Suppressor macrophage (primary cell): ENCODE data around the gene ZNF664.
A peak's percentile ranks its signal among the peaks of the same experiment; 100 is the strongest.
"Not testable (repeated sequence)": the region's sequence is repeated elsewhere in the genome, so short reads cannot be mapped to it uniquely, and the experiment has no call there.

Experiments used
- DNase-seq, 4 experiments: peaks; one replicate each; pipeline ENCODE4 v3.0.0-alpha.2; 2020 to 2022

The ZNF664 gene

DNA sequence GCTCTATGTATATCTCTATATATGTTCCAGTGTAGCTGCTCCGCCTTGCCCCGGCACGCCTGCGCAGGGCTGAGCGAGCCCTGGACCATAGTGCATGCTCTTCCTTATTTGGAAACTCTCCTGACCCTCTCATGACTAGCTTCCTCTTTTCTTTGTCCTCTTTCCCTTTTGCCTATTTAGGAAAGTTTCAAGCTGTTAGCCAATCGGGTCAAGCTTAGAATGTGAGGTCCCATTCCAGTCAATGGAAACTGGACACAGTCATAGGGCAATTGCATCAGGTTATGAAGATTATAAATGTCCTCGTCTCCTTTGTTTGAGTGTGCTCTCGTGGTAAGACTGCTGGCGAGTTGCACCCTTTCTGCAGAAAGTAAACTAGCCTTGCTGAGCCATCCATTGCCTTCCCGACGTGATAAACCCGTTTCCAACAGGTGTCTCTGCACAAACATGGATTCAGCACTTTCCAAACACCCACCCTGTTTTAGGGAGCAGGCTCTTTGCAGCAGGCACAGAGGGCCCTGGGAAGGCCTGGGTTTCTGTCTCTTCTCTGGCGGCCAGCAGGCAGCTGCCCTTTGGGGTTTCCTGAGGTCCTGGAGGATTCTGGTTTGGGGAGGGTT, 31.3 kb upstream of the ZNF664 start:
- DNase-seq = peak; percentile 83 to 96 (median 92)

- DNase-seq = no peak
Measured at GRCh38 chr12:123942238-123942653, 30.8 kb upstream of the ZNF664 start.

GRCh38 chr12:123942911-123943648, 29.9 kb upstream of the ZNF664 start:
- no peak for DNase-seq

DNA sequence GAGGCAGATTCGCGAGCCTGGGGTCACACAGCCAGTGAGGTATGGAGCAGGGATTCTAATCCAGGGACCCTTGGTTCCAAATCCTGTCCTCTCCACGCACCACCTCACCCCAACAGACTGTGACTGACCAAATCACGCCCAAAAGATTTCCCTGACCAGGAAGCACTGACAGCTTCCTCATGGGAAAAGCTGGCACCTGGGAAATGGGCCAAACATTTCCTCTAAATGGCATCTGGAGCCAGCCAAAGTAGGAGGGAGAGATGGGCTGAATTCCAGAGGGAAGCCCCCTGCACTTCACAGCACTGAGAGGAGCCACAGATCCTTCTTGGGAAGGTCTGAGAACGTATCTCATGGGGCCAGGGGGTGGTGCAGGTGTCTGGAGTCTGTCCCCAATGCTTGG, 29.2 kb upstream of the ZNF664 start:
- no peak for DNase-seq

- DNase-seq = no peak
Measured at GRCh38 chr12:123944696-123945095, 28.3 kb upstream of the ZNF664 start.

GRCh38 chr12:123945287-123946151, 27.5 kb upstream of the ZNF664 start:
- no peak for DNase-seq

DNA sequence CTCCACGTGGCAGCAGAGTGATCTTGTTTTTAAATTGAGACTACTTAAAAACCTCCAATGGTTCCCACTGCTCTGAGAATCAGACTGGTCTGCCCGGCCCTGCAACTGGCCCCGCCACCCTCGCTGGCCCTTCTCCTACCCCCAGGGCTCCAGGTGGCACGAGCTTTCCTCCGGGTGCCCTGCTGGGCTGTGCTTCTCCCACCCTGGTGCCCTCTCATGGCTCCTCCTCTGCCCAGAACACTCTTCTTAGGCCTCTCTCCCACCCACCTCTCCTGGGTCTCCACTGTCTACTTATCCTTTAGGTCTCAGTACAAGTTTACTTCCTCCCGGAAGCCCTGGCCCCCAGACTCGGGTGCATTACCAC, 26.9 kb upstream of the ZNF664 start:
- no peak for DNase-seq

- not testable (repeated sequence) for DNase-seq
Measured at GRCh38 chr12:123946516-123947505, 26.2 kb upstream of the ZNF664 start.

- not testable (repeated sequence) for DNase-seq
Measured at GRCh38 chr12:123947531-123947930, 25.5 kb upstream of the ZNF664 start.

DNA sequence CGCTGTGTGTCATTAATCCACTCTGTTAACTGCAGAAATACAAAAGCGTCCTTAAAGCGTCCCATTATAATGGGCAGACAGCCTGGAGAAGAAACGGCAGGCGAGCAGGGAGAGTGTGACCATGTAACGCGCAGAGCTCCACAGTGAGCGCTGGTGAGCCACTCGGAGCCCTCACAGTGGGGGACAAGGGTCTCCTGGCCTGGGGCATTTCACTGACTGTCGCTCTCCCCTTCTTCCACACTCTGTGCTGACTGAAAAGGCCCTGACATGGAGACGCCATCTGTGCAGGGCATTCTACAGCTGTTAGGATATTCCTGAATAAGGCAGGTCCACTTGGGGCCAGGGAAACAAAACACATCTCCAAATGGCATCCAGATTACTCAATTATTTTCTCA, 24.6 kb upstream of the ZNF664 start:
- no peak for DNase-seq

GRCh38 chr12:123948796-123949769, 23.9 kb upstream of the ZNF664 start:
- DNase-seq = no peak

DNA sequence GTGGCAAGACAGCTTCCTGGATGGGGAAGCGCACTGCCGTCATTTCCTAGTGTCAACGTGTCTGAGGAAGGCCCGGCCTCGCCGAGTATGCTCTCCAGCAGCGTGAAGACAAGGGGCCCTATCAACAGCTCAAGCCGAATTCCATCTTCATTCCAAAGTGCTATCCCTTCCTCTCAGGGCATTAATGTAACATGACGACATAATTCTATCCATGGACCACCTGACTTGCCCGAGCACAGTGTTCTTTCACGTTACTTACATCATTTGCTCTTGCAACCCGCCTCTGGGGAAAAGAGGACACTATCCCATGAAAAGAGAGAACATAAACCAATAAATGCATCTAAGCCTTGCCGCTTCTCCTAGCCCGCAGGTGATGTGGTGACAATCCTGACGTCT, 23.2 kb upstream of the ZNF664 start:
- DNase-seq = no peak

DNA sequence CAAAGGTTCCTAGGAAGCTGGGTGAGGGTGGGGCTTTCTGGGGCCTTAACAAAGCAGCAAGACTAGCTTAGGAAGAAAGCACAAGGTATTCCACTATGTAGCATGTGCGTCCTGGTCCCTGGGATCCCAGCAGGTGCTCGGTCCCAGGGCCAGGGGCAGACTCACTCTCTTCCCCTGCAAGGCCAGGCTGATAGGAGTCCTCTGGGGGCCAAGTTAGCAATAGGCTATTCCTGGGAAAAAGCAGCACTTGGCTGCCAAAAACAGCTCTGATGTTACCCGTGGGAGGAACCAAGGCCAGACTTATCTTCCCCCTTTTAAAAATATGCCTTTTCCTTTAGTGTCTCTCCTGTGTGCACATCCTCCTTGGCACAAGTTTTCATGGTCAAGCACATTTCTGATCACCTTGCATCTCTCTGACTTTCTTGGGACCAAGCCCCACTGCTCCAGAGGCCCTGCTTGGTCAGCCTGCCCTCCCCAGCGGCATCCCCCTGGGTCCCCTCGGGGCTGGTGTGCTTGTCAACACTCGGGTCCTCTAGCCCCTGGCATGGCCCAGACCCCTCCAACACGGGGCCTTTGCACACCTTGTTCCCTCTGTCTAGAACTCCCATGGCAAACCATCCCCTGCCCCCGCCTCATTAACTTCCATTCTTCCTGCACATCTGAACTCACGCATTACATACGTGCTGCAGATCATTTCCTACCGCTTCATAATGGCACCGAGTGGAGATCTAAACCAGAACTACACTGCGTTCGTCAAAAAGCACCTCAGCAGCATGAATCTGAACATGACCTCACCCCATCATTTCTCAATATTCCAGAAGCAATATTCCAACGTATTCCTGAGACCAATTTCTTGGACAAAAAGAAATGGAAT, 22.3 kb upstream of the ZNF664 start:
- DNase-seq = peak in 2 of 4 experiments; percentile 18 to 20

GRCh38 chr12:123951467-123951866, 21.5 kb upstream of the ZNF664 start:
- no peak for DNase-seq

GRCh38 chr12:123952037-123952436, 21.0 kb upstream of the ZNF664 start:
- DNase-seq = no peak

- no peak for DNase-seq
Measured at GRCh38 chr12:123954647-123955350, 18.2 kb upstream of the ZNF664 start.

DNA sequence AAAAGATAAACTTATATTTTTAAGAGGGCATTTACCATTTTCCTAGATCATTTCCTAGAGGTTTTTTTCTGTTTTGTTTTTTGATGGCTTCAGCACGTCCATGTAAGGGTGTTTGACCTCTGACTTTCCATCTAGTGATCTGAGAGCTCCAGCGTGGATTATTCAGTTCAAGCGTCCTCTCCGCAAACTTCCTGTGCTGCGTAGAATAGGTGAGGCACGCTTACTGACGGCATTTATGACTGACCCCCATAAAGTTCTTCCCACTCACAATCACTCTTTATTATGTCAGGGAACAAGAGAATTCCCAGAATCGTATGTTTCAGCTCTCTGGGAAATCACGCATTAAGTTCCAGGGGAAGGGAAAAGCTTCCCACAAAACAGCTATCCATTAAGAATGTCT, 16.8 kb upstream of the ZNF664 start:
- DNase-seq = no peak

- no peak for DNase-seq
Measured at GRCh38 chr12:123957196-123957595, 15.8 kb upstream of the ZNF664 start.

- no peak for DNase-seq
Measured at GRCh38 chr12:123958462-123958861, 14.6 kb upstream of the ZNF664 start.
